Measurements from ENCODE around the gene NDFIP1. TPM values are rescaled to one million over a fixed set of nuclear protein-coding genes. Genes with fewer than 3 reads are reported as not detected.

NDFIP1 gene
- total RNA-seq, 1 experiment from 2014 or later = 26.6 TPM

GRCh38 chr5:142201471-142201887, 92.9 kb downstream of the NDFIP1 start:
- H4K20me1 ChIP-seq (ENCODE audit: control insufficient read depth, insufficient read depth, insufficient read length) = no peaks in the 10 kb centered on the region
- H3K9ac ChIP-seq (ENCODE audit: extremely low read depth, insufficient read length, low read length) = no peak overlapping the region
- H3T11ph ChIP-seq (ENCODE audit: low read length) = no peak overlapping the region
- no peak overlapping the region for H3K4me2 ChIP-seq (ENCODE audit: insufficient read depth, insufficient read length, low read length)
- Mint-ChIP-seq H3K4me1 (peaks cover 24 to 26% of the 10 kb centered on the region in 2 experiments), H3K27ac (peak overlapping the region in 1 of 3 experiments; percentile 38; a peak in 1 of 7 replicates), H3K27me3 (ENCODE audit: low read depth) (peaks cover 2% of the 10 kb centered on the region; the same call in 1 of the 2 replicates), H3K4me3 (no peak overlapping the region), H3K36me3 (ENCODE audit: insufficient read depth in 1 of 3, low read depth in 3 of 3) (no peaks in the 10 kb centered on the region), H3K9me3 (no peaks in the 10 kb centered on the region)
- no peak overlapping the region for H2AK5ac ChIP-seq (ENCODE audit: insufficient read length, low read length)
- H3K23ac ChIP-seq (ENCODE audit: insufficient read length, low read depth, low read length) = no peak overlapping the region
- no peak overlapping the region for H2BK5ac ChIP-seq (ENCODE audit: insufficient read length, low read length)
- no peak overlapping the region for H2AFZ ChIP-seq (ENCODE audit: low read length)
- no peaks in the 10 kb centered on the region for H3K79me1 ChIP-seq (ENCODE audit: insufficient read depth, low read depth, low read length, poor library complexity, severe bottlenecking)
- H3K27ac ChIP-seq (ENCODE audit: insufficient read length, low read depth, low read length) = no peak overlapping the region
- no peak overlapping the region for H3K18ac ChIP-seq (ENCODE audit: insufficient read length, low read depth, low read length)
- WGBS (ENCODE audit: extremely low coverage, insufficient read length, low lambda C conversion rate) = no CpG with 5 or more reads among the region's 3 CpGs
- H3K4me1 ChIP-seq (ENCODE audit: insufficient read depth, low read length) = peaks cover 5% of the 10 kb centered on the region; the same call in 1 of the 2 replicates
- H2BK15ac ChIP-seq (ENCODE audit: low read depth, low read length) = no peak overlapping the region
- H3K23me2 ChIP-seq (ENCODE audit: insufficient read length, low read depth, low read length, poor library complexity, severe bottlenecking) = no peaks in the 10 kb centered on the region
- no peak overlapping the region for H3K56ac ChIP-seq (ENCODE audit: insufficient read length, low read depth, low read length)
- H3K4ac ChIP-seq (ENCODE audit: low read depth, low read length) = no peak overlapping the region
- no peak overlapping the region for H2BK20ac ChIP-seq (ENCODE audit: low read depth, low read length, poor library complexity, severe bottlenecking)
- no peak overlapping the region for H2BK12ac ChIP-seq (ENCODE audit: insufficient read length, low read depth, low read length)
- H3K14ac ChIP-seq (ENCODE audit: insufficient read depth, low read length) = no peak overlapping the region
- H3K79me2 ChIP-seq (ENCODE audit: insufficient read depth, low read length) = no peaks in the 10 kb centered on the region
- no peaks in the 10 kb centered on the region for H3K27me3 ChIP-seq (ENCODE audit: insufficient read depth, low read length)
- no peak overlapping the region for H4K8ac ChIP-seq (replicated peaks; ENCODE audit: insufficient read length, low read depth, low read length)
- H3K9me3 ChIP-seq (ENCODE audit: control insufficient read depth, low read depth, low read length) = no peaks in the 10 kb centered on the region
- no peak overlapping the region for H4K91ac ChIP-seq (ENCODE audit: insufficient read length, low read depth, low read length)
- no peak for DNase-seq
- H2BK120ac ChIP-seq (ENCODE audit: low read depth, low read length, poor library complexity, severe bottlenecking) = no peak overlapping the region
- no peak for TF ChIP-seq CTCF (conservative IDR thresholded peaks at IDR 0.05)
- no peak overlapping the region for H4K5ac ChIP-seq (ENCODE audit: insufficient read length, low read depth, low read length)

All from H9 (cell line).